Measurements from ENCODE around the gene TMEM53.
"Not testable (repeated sequence)": the region's sequence is repeated elsewhere in the genome, so short reads cannot be mapped to it uniquely, and the experiment has no call there.

Gene TMEM53

GRCh38 chr1:44672254-44672955 lies 1.9 kb downstream of the TMEM53 start:
- DNase-seq (ENCODE audit: low read depth), result no peak

- DNase-seq (ENCODE audit: low read depth), result no peak
These were observed 3.3 kb downstream of the TMEM53 start for GRCh38 chr1:44670751-44671640.

GRCh38 chr1:44666719-44667118 lies 7.6 kb downstream of the TMEM53 start:
- DNase-seq (ENCODE audit: low read depth), result not testable (repeated sequence)

- no peak for DNase-seq (ENCODE audit: low read depth)
These were observed 9.4 kb downstream of the TMEM53 start for GRCh38 chr1:44664730-44665370.

- no peak for DNase-seq (ENCODE audit: low read depth)
These were observed 10.9 kb downstream of the TMEM53 start for GRCh38 chr1:44663417-44663816.

GRCh38 chr1:44662683-44663030 lies 11.6 kb downstream of the TMEM53 start:
- no peak for DNase-seq (ENCODE audit: low read depth)

GRCh38 chr1:44661781-44662682 lies 12.2 kb downstream of the TMEM53 start:
- DNase-seq (ENCODE audit: low read depth), result no peak

- no peak for DNase-seq (ENCODE audit: low read depth)
These were observed 14.1 kb downstream of the TMEM53 start for GRCh38 chr1:44660176-44660575.

- no peak for DNase-seq (ENCODE audit: low read depth)
These were observed 14.7 kb downstream of the TMEM53 start for GRCh38 chr1:44659566-44659965.

- no peak for DNase-seq (ENCODE audit: low read depth)
These were observed 18.7 kb downstream of the TMEM53 start for GRCh38 chr1:44655609-44656008.

GRCh38 chr1:44654621-44655187 lies 19.6 kb downstream of the TMEM53 start:
- DNase-seq (ENCODE audit: low read depth), result no peak

GRCh38 chr1:44653107-44653964 lies 20.9 kb downstream of the TMEM53 start:
- DNase-seq (ENCODE audit: low read depth), result no peak

- DNase-seq (ENCODE audit: low read depth), result no peak
These were observed 21.7 kb downstream of the TMEM53 start for GRCh38 chr1:44652445-44653106.

GRCh38 chr1:44651069-44651468 lies 23.2 kb downstream of the TMEM53 start:
- DNase-seq (ENCODE audit: low read depth), result no peak

- DNase-seq (ENCODE audit: low read depth), result no peak
These were observed 24.0 kb downstream of the TMEM53 start for GRCh38 chr1:44650159-44650831.

GRCh38 chr1:44649788-44650158 lies 24.5 kb downstream of the TMEM53 start:
- DNase-seq (ENCODE audit: low read depth), result no peak

GRCh38 chr1:44648529-44649250 lies 25.6 kb downstream of the TMEM53 start:
- no peak for DNase-seq (ENCODE audit: low read depth)

GRCh38 chr1:44647896-44648295 lies 26.4 kb downstream of the TMEM53 start:
- no peak for DNase-seq (ENCODE audit: low read depth)
